HG03558 (cell line): ENCODE measurements around the gene GSC2.

ENCODE experiments used
- ATAC-seq: cut with Tn5 transposase; IDR thresholded peaks from one replicate; pipeline ENCODE4 v1.9.1; 2021; ENCODE audit warnings: moderate number of reproducible peaks; ENCODE audit not compliant: unreplicated experiment; ENCODE audit errors: extremely low read depth

The GSC2 gene, protein sequence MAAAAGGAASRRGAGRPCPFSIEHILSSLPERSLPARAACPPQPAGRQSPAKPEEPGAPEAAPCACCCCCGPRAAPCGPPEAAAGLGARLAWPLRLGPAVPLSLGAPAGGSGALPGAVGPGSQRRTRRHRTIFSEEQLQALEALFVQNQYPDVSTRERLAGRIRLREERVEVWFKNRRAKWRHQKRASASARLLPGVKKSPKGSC

DNA sequence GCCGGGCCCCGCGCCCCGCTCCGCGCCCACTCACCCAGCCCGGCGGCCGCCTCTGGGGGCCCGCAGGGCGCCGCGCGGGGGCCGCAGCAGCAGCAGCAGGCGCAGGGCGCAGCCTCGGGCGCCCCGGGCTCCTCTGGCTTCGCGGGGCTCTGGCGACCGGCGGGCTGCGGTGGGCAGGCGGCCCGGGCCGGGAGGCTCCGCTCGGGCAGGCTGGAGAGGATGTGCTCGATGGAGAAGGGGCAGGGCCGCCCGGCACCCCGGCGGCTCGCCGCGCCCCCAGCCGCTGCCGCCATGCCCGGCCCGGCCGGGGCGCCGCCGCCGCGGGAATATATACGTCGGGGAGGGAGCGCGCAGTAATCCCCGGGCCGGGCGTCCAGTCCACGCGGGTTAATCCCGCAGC is at the start of gene GSC2:
TSS of gene GSC2 (minus strand) at position 302 of the 400 bp plus-strand sequence. CDS start at position 293, 9 bp downstream.
- no peak for ATAC-seq

GRCh38 chr22:19199479-19199878 is 49.4 kb upstream of the GSC2 start:
- ATAC-seq = no peak

- no peak for ATAC-seq
Observed at GRCh38 chr22:19197997-19198865, 48.1 kb upstream of the GSC2 start.

DNA sequence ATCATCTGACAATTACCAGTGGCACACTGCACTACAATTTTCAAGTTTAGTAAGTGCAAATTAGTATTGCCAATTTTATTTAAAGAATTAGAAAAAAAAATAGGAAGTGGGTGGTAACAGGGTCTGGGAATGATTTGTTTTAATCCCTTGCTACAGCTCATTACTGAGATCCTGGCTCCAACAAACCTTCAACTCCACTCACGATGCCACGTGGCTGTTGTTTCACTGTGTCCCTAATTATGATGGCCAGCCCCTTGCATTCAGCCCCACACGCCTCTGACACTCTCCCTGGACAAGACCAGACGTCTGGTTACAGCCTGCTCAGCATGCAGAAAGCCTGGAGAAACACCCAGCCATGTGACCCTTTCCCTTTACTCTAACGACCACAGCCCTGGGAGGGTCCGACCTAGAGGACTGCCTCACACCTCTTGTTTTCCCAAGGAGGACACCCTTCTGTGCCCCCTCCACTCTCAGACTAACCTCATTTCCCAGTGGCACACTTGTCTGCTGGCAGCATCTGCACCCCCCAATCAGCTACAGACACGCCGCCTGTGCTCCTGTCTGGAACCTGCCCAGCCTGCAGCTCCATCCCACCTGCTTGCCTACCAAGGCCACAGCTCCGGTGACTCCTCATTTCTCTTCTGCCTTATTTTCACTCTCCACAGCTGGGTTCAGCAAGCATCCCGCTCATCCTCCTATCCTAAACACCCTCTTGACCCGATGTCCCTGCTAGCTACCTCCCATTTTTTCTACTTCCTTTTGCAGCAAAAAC is 46.9 kb upstream of the GSC2 start:
- no peak for ATAC-seq

DNA sequence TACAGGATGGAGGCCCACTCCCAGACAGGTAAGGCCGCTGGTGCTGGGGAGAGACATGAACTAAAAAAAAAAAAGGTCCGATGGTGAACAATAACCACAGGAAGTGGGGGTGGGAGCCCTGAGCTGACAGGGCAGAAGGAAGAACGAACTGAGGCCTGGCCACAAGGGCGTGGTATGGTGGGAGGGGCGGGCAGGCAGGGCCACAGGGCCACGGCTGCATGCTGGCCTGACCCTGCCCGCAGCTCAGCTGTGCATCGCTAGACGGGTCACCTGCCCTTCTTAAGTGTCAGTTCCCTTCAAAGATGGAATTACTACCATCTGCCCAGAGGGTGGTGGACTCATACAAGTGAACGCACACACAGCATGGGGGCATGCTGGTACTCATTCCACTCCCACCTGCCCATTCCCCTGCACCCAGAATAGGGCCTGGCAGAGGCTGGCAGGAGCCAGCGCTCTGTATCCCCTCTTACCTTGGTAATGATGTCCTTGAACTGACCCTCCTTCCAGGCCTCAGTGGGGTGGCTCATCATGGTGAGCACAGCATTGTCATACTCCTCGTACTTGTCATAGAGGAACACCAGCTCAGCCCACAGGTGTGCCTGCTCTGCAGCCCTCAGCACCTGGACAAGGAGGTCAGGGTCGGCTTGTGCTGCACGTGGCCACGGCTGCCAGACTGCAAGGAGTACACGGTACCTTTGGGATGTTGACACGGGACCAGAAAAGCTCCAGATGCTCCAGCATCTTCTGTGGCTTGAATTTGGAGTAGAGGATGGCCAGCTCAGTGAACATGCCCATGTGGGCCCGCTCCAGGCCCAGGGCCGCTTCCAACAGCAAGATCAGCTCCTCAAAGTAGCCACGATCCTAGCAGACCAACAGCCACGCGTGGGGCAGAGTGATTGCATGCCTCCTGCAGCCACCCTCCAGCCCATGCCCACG is 46.0 kb upstream of the GSC2 start:
- no peak for ATAC-seq

DNA sequence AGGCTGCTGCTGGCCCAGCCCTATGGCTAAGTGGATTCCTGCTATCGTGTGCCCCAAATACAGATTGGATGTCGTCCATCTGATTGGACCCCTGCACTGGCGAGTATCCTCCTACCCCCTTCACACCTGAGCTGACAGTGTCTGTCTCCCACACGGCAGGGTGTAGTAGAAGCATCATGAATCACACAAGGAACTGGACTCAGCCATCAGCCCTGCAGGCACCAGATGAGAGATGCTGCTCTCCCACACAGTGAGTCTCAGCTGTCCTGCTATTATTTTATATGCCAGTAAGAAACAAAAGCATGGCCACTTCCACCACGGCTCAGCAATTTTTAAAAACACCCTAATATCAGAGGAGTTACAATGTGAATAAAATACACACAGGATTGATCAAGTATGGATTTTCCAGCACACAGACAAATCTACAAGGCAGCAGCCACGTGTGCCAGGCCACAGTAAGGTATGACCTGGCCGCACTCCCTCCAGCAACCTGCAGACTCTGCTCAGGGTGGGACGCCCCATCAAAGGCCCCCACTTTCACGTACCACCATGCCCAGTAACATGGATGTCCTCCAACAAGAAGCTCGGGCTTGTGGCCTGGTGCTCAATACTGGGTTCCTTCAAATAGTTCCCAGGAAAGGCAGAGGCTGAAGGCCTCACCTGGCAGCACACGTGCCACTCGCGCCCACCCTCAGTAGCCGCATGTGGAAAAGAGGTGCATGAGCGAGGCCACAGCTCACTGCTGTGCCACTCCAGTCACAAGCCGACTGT is 44.9 kb upstream of the GSC2 start:
- no peak for ATAC-seq

GRCh38 chr22:19193879-19194278 is 43.8 kb upstream of the GSC2 start:
- no peak for ATAC-seq

GRCh38 chr22:19187716-19188563 is 37.8 kb upstream of the GSC2 start:
- ATAC-seq = no peak

- ATAC-seq = no peak
Observed at GRCh38 chr22:19184276-19184997, 34.3 kb upstream of the GSC2 start.

- ATAC-seq = no peak
Observed at GRCh38 chr22:19183216-19183615, 33.1 kb upstream of the GSC2 start.

GRCh38 chr22:19182472-19183157 is 32.5 kb upstream of the GSC2 start:
- ATAC-seq = no peak

DNA sequence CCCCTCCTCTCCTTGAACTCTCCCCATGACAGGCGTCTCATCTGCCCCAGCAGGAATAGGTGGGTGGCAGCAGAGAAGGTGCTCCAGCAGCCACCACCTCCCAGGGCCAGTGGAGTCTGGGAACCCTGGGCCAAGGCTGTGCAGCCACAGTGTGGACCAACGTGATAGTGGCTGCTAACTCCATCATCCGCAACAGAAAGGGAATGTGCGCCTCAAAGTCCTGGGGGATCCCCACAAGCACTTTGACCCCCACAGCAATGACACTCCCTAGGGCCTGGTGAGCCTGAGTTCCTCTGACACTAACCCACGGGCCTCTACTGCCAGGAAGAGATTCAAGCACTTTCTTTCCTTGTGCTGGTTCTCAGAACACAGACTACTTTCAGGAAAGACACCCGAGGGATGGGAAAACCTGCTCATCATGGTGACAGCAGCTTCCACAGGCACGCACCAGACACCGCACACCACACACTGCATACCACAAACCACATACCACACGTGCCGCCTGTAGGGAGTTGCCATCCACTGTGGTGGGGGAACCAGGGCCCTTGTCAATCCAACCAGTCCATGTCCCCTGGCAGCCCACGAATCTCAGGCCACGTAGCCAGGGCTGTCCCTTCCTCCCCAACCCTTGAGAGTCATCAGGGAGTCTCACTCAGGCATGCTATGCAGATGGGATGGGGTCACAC is 31.8 kb upstream of the GSC2 start:
- no peak for ATAC-seq

- ATAC-seq = no peak
Observed at GRCh38 chr22:19180740-19181410, 30.8 kb upstream of the GSC2 start.

DNA sequence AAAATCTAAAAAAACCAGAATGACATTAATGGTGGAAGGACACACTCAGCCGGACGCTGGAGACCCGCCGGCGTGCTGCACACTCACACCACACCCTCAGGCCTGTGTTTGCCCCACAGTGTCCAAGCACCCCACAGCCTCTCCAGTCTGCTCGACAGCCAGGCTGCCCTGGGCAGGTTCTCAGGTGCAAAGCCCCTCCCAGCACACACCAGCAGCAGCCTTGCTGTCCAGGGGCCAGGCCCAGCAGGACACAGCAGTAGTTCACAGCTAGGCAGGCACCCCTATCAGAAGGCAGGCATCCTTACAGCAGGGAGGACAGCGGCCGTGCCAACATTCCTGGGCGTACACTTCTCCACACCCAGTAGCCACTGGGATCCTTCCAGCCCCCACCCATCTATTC is 30.1 kb upstream of the GSC2 start:
- ATAC-seq = no peak

- no peak for ATAC-seq
Observed at GRCh38 chr22:19179497-19180048, 29.5 kb upstream of the GSC2 start.
